GM18505 (cell line): Measurements from ENCODE around the gene COPZ2.
A peak's percentile ranks its signal among the peaks of the same experiment; 100 is the strongest.

ENCODE experiments used
- ATAC-seq: cut with Tn5 transposase; IDR thresholded peaks from one replicate; pipeline ENCODE4 v1.9.1; 2021; ENCODE audit not compliant: unreplicated experiment
- POLR2A ChIP-seq: IDR thresholded peaks from 4 replicates; pipeline ENCODE4 v1.6.1; 2011; ENCODE audit warnings: borderline replicate concordance; ENCODE audit not compliant: insufficient read depth, insufficient read length; ENCODE audit errors: extremely low read depth

COPZ2 gene

DNA sequence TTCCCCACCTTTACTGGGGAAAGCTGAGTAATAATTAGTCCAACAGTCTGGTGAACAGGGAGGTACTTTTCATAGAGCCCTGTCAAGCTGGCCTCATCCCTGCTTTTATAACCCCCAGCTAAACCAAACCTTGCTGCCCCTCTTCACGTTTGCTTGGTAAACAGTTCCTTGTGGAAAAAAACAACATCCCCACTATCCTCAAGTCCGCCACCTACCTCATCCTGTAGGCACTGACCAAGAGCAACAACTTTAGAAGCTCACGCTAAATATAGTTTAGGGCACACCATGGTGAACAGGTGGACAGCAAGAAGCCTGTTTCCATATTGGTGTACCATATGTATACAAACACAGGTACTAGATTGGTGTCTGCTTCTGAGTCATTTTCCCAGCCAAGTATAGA is 27.0 kb upstream of the COPZ2 start:
- no peak for TF ChIP-seq POLR2A
- ATAC-seq: no peak

DNA sequence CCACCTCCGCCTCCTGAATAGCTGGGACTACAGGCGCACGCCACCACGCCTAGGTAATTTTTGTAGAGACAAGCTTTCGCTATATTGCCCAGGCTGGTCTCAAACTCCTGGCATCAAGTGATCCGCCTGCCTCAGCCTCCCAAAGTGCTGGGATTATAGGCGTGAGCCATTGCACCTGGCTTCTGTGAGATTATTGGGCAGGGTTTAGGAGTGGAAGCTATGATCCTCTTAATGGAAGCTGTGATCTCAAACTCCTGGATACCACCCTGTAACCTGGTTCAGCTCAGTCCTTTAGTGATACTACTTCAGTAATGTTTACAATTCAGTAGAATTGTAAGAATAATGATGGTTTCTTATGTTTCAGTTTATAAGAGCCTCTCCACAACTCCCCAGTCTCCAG is 24.7 kb upstream of the COPZ2 start:
- ATAC-seq: no peak
- TF ChIP-seq POLR2A: no peak

DNA sequence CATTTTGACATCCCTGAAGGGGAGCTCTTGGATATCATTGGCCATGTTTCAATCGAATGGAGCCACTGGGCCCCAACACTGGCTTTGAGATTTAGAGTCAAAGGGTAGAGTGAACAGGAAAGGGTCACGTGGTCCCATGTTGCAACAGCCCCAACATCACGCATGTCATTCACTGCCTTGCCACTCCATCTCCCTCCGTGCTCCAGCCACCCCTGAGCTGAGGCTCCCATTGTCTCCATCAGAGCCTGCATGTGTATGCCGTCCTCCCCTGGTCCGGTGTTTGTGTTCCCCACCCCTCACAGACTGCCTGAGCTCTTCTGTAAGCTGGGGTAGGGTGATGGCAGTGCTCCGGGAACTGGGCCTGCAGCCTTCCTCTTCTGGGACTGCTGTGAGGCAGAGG is 22.7 kb upstream of the COPZ2 start:
- TF ChIP-seq POLR2A: no peak
- ATAC-seq: no peak

DNA sequence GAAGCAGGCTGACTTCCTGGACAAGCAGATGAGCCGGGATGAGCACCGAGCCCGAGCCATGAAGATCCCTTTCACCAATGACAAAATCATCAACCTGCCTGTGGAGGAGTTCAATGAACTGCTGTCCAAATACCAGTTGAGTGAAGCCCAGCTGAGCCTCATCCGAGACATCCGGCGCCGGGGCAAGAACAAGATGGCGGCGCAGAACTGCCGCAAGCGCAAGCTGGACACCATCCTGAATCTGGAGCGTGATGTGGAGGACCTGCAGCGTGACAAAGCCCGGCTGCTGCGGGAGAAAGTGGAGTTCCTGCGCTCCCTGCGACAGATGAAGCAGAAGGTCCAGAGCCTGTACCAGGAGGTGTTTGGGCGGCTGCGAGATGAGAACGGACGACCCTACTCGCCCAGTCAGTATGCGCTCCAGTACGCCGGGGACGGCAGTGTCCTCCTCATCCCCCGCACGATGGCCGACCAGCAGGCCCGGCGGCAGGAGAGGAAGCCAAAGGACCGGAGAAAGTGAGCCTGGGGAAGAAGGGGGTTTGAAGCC is 21.6 kb upstream of the COPZ2 start:
- ATAC-seq: no peak

DNA sequence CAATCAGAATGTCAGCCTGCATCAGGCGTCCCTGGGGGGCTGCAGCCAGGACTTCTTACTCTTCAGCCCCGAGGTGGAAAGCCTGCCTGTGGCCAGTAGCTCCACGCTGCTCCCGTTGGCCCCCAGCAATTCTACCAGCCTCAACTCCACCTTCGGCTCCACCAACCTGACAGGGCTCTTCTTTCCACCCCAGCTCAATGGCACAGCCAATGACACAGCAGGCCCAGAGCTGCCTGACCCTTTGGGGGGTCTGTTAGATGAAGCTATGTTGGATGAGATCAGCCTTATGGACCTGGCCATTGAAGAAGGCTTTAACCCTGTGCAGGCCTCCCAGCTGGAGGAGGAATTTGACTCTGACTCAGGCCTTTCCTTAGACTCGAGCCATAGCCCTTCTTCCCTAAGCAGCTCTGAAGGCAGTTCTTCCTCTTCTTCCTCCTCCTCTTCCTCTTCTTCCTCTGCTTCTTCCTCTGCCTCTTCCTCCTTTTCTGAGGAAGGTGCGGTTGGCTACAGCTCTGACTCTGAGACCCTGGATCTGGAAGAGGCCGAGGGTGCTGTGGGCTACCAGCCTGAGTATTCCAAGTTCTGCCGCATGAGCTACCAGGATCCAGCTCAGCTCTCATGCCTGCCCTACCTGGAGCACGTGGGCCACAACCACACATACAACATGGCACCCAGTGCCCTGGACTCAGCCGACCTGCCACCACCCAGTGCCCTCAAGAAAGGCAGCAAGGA is 21.0 kb upstream of the COPZ2 start:
- ATAC-seq: no peak
- TF ChIP-seq POLR2A: no peak

More for the DNA sequence above, 21.6 kb upstream of the COPZ2 start:
- TF ChIP-seq POLR2A: no peak

DNA sequence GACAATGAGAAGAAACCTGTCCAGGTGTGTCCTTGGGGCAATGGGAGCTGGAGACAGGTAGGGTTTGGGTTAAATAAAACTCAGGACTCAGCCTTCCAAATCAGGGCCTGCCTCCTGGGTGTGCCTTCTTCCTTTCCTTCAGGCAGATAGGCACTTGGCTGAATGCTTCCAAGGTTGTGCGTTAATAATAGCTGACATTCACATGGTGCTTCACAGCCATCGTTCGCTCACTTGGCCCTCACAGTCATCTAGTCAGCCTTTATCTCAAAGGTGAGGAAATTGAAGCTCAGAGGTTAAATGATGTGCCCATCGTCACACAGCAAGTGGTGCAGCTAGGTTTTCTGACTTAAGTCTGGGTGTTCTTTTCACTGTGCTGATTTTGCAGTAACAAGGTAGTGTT is 20.0 kb upstream of the COPZ2 start:
- no peak for ATAC-seq
- TF ChIP-seq POLR2A: no peak

DNA sequence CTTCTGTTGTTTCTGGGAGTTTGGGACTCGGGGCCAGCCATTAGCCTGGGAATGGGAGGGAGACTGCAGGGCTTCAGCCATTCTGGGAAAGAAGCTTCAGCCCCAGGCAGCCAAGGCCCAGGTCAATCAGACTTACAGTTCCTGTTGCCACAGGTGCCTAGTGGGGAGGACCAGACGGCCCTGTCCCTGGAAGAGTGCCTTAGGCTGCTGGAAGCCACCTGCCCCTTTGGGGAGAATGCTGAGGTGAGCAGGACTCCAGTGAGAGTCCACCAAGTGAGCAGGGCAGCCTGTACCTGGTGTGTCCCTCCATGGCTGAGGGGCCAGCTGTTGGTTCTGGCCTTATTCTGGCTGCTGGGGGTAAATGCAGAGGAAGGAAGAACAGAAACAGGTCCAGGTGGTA is 19.3 kb upstream of the COPZ2 start:
- no peak for TF ChIP-seq POLR2A
- ATAC-seq: no peak

DNA sequence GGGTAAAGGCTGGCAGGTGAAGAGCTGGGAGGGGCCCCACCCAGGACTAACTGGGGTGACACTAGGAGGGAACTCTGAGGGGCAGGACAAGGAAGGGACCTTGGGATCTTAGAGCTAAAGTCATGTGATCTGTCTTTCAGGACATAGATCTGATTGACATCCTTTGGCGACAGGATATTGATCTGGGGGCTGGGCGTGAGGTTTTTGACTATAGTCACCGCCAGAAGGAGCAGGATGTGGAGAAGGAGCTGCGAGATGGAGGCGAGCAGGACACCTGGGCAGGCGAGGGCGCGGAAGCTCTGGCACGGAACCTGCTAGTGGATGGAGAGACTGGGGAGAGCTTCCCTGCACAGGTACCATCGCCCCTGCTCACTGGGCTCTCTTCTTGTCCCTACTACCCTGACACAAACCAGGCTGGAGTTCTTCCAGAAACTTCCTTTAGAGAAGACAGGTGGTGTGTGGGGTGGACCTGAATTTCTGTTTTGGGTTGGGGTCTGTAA is 18.7 kb upstream of the COPZ2 start:
- no peak for ATAC-seq
- no peak for TF ChIP-seq POLR2A

DNA sequence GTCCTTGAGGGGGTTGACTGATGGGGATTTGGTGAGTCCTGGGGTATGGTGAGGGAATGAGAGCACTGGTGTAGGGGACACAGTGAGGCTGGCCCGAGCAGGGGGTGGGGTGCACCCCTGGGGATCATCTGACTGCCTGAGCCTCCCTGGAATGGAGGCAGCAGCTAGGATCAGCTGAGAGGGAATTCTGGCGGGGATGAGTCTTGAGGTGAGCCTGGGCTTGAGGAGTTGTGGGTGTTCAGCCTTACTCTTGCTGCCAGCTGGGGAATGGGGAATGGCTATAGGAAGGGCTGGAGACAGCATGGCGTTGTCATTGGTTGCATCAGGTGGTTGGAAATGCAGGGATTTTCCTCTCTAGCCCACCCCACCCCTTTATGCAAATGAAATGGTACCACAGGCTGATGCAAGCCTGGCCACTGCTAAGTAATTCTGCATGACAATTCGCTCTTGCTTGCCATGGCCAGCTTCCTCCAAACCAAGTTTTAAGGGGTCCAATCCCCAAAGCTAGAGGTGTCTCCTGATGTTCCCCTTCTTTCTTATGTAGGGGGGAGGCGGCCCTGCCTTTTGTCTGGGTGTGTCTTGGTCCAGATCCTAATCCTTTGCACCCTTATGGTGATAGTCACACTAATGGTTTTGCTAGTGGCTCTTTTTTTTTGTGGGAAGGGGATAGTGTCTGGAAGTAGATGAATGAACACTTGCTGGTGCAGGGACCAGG is 18.1 kb upstream of the COPZ2 start:
- no peak for ATAC-seq
- peak; percentile 68 for TF ChIP-seq POLR2A

DNA sequence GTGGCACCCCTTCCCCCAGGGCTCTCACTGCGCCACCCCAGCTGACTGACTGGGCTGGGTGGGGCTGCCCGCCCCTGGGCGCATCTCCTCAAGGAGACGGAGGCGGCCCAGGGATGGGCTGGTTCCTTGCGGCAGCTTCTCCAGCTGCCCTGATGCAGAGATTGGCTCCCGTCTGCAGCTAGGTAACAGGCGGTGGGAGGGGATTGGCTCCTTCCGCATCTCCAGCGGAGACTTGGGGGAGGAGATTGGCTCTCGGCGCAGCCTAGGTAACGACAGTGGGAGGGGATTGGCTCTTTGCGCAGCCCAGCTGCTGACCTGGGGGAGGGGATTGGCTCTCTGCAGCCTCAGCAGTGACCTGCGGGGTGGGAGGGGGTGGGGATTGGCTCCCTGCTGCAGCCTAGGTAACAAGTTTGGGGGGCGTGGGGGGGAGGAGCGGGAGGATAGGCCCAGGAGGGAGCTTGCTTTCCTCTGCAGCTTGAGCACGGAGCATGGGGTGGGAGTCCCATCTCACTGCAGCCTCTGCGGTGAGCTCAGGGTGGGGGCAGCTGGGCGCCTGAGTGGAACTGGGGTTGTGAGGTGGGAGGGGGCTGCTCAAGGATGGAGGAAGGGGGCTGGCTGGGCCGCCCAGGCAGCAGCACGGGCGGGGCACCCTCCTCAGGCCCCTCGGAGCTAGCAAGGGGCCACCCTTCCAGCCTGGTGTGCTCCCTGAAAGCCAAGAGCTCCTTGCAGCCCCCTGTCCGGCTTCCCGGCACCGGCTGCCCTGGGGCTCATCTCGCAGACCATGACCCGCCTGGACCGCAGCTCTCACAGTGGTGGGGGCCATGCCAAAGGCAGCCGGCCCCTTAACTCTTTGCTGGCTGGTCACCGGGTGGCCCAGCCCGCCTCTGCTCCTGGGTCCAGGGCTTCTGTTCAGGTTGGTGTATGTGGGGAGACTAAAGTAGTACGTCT is 16.9 kb upstream of the COPZ2 start:
- ATAC-seq: no peak
- TF ChIP-seq POLR2A: no peak

DNA sequence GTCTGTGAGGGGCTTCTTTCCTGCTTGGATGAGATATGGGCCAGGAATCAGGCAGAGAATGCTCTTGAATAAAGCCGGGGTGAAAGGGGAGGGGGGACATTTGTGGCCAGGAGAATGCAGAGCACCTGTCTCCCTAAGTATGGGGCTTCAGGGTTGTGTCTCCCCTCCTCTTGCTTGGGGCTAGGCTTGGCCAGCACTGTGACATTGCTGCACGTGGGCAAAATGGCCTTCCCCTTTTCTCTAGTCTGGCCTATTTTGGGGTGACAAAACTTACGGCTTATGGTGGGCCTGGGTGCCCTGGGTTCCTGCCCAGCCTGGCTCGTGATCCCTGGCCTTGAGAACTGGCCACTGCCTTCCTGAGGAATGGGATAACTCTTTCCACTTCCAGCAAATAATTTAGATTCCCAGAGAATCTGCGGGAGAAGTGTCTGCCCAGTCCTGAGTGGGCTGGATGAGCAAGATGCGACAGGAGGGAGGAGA is 16.2 kb upstream of the COPZ2 start:
- TF ChIP-seq POLR2A: no peak
- ATAC-seq: no peak

DNA sequence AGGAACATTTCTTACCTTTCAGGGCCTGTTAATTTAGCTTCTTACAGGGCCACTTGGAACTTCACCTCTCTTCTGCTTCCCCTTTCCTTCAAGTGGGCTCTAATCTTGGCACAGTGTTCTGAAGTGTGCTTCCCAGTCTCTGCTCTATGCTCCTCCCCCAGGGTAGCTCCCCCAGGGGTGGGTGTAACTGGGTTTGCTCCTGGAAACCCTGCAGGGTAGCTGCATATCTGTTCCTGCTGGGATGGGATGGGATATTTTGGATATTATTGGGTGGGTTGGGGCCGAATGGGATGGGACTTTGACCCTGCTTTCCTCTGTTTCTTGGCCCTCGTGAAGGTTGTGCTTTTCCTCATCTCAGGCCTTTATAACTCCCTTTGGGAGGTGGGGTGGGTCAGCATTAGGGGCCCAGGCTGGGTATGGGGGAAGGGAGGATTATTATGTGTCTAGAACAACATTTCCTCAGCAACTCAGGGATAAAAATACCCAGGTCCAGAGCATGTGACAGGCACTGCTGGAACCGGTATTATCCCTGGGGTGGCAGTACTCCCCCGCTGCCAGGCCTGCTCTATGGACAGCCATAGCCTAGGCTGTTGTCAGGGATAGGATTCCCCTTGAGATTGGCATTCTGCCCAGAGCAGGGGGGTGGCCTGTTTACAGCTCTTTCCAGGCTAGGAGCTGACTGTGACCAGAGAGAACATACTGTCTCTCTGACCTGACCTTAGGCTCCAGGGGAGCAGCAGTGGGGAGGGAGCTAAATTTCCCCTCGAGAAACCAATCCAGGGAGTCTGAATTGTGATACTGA is 15.6 kb upstream of the COPZ2 start:
- no peak for ATAC-seq
- no peak for TF ChIP-seq POLR2A
